ENCODE results near the gene ANO1. TPM values are rescaled to one million over a fixed set of nuclear protein-coding genes. Genes with fewer than 3 reads are reported as not detected.

ANO1 gene
- total RNA-seq, 1 experiment from 2014 or later, result 184 TPM

- intact Hi-C loops (cut with micrococcal nuclease), result loop anchor here (2.0 to 10.0 kb wide), 4 partner anchors 78 to 162 kb away; no protein-coding TSS in a partner anchor
- Histone ChIP-seq H3K4me1 (ENCODE audit: insufficient read depth, low read length) (peaks cover 57% of the 10 kb centered on the region), H3K4me3 (ENCODE audit: low read length) (peak overlapping the region; percentile 78), H3K36me3 (ENCODE audit: low read depth, low read length) (peaks cover 30% of the 10 kb centered on the region), H2AFZ (ENCODE audit: low read length) (no peak overlapping the region), H4K20me1 (ENCODE audit: low read length) (peaks cover 5% of the 10 kb centered on the region; the same call in 1 of the 2 replicates), H3K79me2 (ENCODE audit: low read length) (peaks cover 77% of the 10 kb centered on the region), H3K9ac (ENCODE audit: low read length) (peak overlapping the region; percentile 78), H3K9me2 (replicated peaks; ENCODE audit: low read length) (no peaks in the 10 kb centered on the region), H3K27me3 (ENCODE audit: low read length) (no peaks in the 10 kb centered on the region), H3F3A (ENCODE audit: low read length, unreplicated experiment) (peaks cover 8% of the 10 kb centered on the region), H3K4me2 (ENCODE audit: low read length) (peak overlapping the region; percentile 91), H3K9me3 (ENCODE audit: low read length) (no peaks in the 10 kb centered on the region), H3K27ac (ENCODE audit: low read length) (peak overlapping the region; percentile 84)
- TF ChIP-seq EZH2 (IDR thresholded peaks at IDR 0.05; ENCODE audit: low read length, unreplicated experiment), result no peak
- no peak for TF ChIP-seq EZH2phosphoT487 (IDR thresholded peaks at IDR 0.05; ENCODE audit: borderline replicate concordance, low read length)
- POLR2A ChIA-PET (ENCODE audit: unreplicated experiment), result interaction anchor here (0.6 to 0.9 kb wide), 3 partner anchors 74 to 158 kb away, joined by 3 read pairs; no protein-coding TSS in a partner anchor
- BruUV-seq (replicated peaks), result TSS peak; percentile 26
- DNase-seq (peak; percentile 69), ATAC-seq (peak; percentile 6; the same call in 1 of the 2 replicates)
- CTCF ChIA-PET, result interaction anchor here (0.7 to 1.2 kb wide), 2 partner anchors 123 to 136 kb away, joined by 3 read pairs; no protein-coding TSS in a partner anchor
Observed at GRCh38 chr11:70079691-70080090, 1.6 kb downstream of the ANO1 start.

- Histone ChIP-seq H3K4me1 (ENCODE audit: insufficient read depth, low read length) (peaks cover 57% of the 10 kb centered on the region), H3K36me3 (ENCODE audit: low read depth, low read length) (peaks cover 31% of the 10 kb centered on the region), H3K27ac (ENCODE audit: low read length) (peak overlapping the region; percentile 84), H3K27me3 (ENCODE audit: low read length) (no peaks in the 10 kb centered on the region), H2AFZ (ENCODE audit: low read length) (no peak overlapping the region), H3K9me3 (ENCODE audit: low read length) (no peaks in the 10 kb centered on the region), H3F3A (ENCODE audit: low read length, unreplicated experiment) (peaks cover 8% of the 10 kb centered on the region), H3K9me2 (replicated peaks; ENCODE audit: low read length) (no peaks in the 10 kb centered on the region), H3K4me2 (ENCODE audit: low read length) (peak overlapping the region; percentile 91), H3K79me2 (ENCODE audit: low read length) (peaks cover 87% of the 10 kb centered on the region), H3K4me3 (ENCODE audit: low read length) (peak overlapping the region; percentile 78), H3K9ac (ENCODE audit: low read length) (peak overlapping the region; percentile 78), H4K20me1 (ENCODE audit: low read length) (peaks cover 6% of the 10 kb centered on the region; the same call in 1 of the 2 replicates)
- TF ChIP-seq CTCF (conservative IDR thresholded peaks at IDR 0.05; ENCODE audit: low read depth, low read length), result no peak
- TF ChIP-seq EZH2 (IDR thresholded peaks at IDR 0.05; ENCODE audit: low read length, unreplicated experiment), result no peak
- TF ChIP-seq EZH2phosphoT487 (IDR thresholded peaks at IDR 0.05; ENCODE audit: borderline replicate concordance, low read length), result no peak
- BruUV-seq (replicated peaks), result no TSS peak
- intact Hi-C loops (cut with micrococcal nuclease), result loop anchor here (1.0 to 10.0 kb wide), 5 partner anchors 63 to 163 kb away; no protein-coding TSS in a partner anchor
- ATAC-seq (peak; percentile 75), DNase-seq (peak; percentile 96)
- ChIA-PET POLR2A (ENCODE audit: unreplicated experiment) (no interaction called here), CTCF (interaction anchor here (0.9 to 1.2 kb wide), 2 partner anchors 137 to 166 kb away, joined by 3 to 4 read pairs; no protein-coding TSS in a partner anchor)
Observed at GRCh38 chr11:70080763-70081162, 2.6 kb downstream of the ANO1 start.

- intact Hi-C loops (cut with micrococcal nuclease), result loop anchor here (5.0 to 10.0 kb wide), 3 partner anchors 74 to 166 kb away; no protein-coding TSS in a partner anchor
- H3K9ac ChIP-seq (ENCODE audit: low read length), result no peak overlapping the region
- no peaks in the 10 kb centered on the region for H3K9me3 ChIP-seq (ENCODE audit: low read length)
- no peak overlapping the region for H3K27ac ChIP-seq (ENCODE audit: low read length)
- H3K27me3 ChIP-seq (ENCODE audit: low read length), result no peaks in the 10 kb centered on the region
- H4K20me1 ChIP-seq (ENCODE audit: low read length), result peaks cover 22% of the 10 kb centered on the region; the same call in 1 of the 2 replicates
- BruUV-seq (replicated peaks), result no TSS peak
- H3K4me3 ChIP-seq (ENCODE audit: low read length), result no peak overlapping the region
- ChIA-PET CTCF (interaction anchor here (0.6 kb wide), 1 partner anchor 168 kb away, joined by 3 read pairs; no protein-coding TSS in a partner anchor), POLR2A (ENCODE audit: unreplicated experiment) (no interaction called here)
- no peak overlapping the region for H3K4me2 ChIP-seq (ENCODE audit: low read length)
- peaks cover 8% of the 10 kb centered on the region for H3F3A ChIP-seq (ENCODE audit: low read length, unreplicated experiment)
- ATAC-seq (no peak), DNase-seq (peak; percentile 45)
- peaks cover 47% of the 10 kb centered on the region for H3K4me1 ChIP-seq (ENCODE audit: insufficient read depth, low read length)
- no peak overlapping the region for H2AFZ ChIP-seq (ENCODE audit: low read length)
- peaks cover 95% of the 10 kb centered on the region for H3K79me2 ChIP-seq (ENCODE audit: low read length)
- H3K9me2 ChIP-seq (replicated peaks; ENCODE audit: low read length), result no peaks in the 10 kb centered on the region
- peaks cover 46% of the 10 kb centered on the region for H3K36me3 ChIP-seq (ENCODE audit: low read depth, low read length)
- TF ChIP-seq EZH2 (IDR thresholded peaks at IDR 0.05; ENCODE audit: low read length, unreplicated experiment) (no peak), EZH2phosphoT487 (IDR thresholded peaks at IDR 0.05; ENCODE audit: borderline replicate concordance, low read length) (no peak), CTCF (conservative IDR thresholded peaks at IDR 0.05; ENCODE audit: low read depth, low read length) (peak; percentile 75)
Observed at GRCh38 chr11:70082829-70083228, 4.7 kb downstream of the ANO1 start.

Data from PC-3 (cell line).